Lower lobe of right lung (tissue), 2 donors: ENCODE measurements around the gene PCSK2. TPM values are rescaled to one million over a fixed set of nuclear protein-coding genes. Genes with fewer than 3 reads are reported as not detected.
A peak's percentile ranks its signal among the peaks of the same experiment; 100 is the strongest.

Experiments used
- ATAC-seq, 2 donors: fragments of 200-7000 bp; cut with Tn5 transposase; one replicate each; pipeline ENCODE4 v1.9.1; 2020 to 2022; ENCODE audit warnings: mild to moderate bottlenecking in 2 of 2, moderate library complexity in 2 of 2
- DNase-seq: peaks from one replicate; pipeline ENCODE4 v3.0.0-alpha.2; 2020
- H3K27ac ChIP-seq: fragments of 200-600 bp; one replicate; pipeline ENCODE4 v1.8.0; 2022
- H3K27me3 ChIP-seq: fragments of 200-600 bp; one replicate; pipeline ENCODE4 v1.8.0; 2022; ENCODE audit warnings: low read depth
- H3K36me3 ChIP-seq: fragments of 200-600 bp; one replicate; pipeline ENCODE4 v1.8.0; 2022; ENCODE audit warnings: mild to moderate bottlenecking
- H3K4me1 ChIP-seq: fragments of 200-600 bp; one replicate; pipeline ENCODE4 v1.8.0; 2022
- H3K4me3 ChIP-seq: fragments of 200-600 bp; one replicate; pipeline ENCODE4 v1.8.0; 2022; ENCODE audit warnings: mild to moderate bottlenecking
- H3K9me3 ChIP-seq: fragments of 200-600 bp; one replicate; pipeline ENCODE4 v1.8.0; 2022
- CTCF ChIP-seq: fragments of 200-600 bp; IDR thresholded peaks from one replicate; pipeline ENCODE4 v1.8.0; 2022; ENCODE audit warnings: antibody characterized with exemption, mild to moderate bottlenecking
- intact Hi-C: fragments of 100-400 bp; cut with DNase I; formaldehyde crosslinking; loops from one replicate; pipeline ENCODE4 v1.11.0; 2022
- total RNA-seq: library from RNA; stranded (reverse); fragmentation: NEBNext Ultra II Directional; extraction: Animal tissue kit (Norgen Biotek cat#: 25700); gene quantifications from one replicate; pipeline ENCODE4 v1.2.1, GENCODE V29; 2021
- donor health status: DM: no; HTN: yes; CAD: no; lungs with severe emphysema.

Gene PCSK2
- total RNA-seq, 1 donor from 2014 or later = 38.8 TPM

GRCh38 chr20:17343091-17343490 is 116.3 kb downstream of the PCSK2 start:
- Histone ChIP-seq H3K4me1 (no peaks in the 10 kb centered on the region), H3K27me3 (no peaks in the 10 kb centered on the region), H3K4me3 (no peak overlapping the region), H3K36me3 (no peaks in the 10 kb centered on the region), H3K27ac (no peak overlapping the region), H3K9me3 (no peaks in the 10 kb centered on the region)
- intact Hi-C loops = no loop called here
- DNase-seq (no peak), ATAC-seq (no peak)
- TF ChIP-seq CTCF = no peak

GRCh38 chr20:17343656-17344452 is 117.0 kb downstream of the PCSK2 start:
- TF ChIP-seq CTCF = no peak
- no peak overlapping the region for H3K4me3 ChIP-seq

GRCh38 chr20:17344790-17345189 is 118.0 kb downstream of the PCSK2 start:
- H3K4me1 ChIP-seq = no peaks in the 10 kb centered on the region
- ATAC-seq (no peak), DNase-seq (no peak)
- H3K4me3 ChIP-seq = no peak overlapping the region
- H3K27ac ChIP-seq = no peak overlapping the region
- H3K27me3 ChIP-seq = no peaks in the 10 kb centered on the region
- intact Hi-C loops = no loop called here
- no peak for TF ChIP-seq CTCF
- no peaks in the 10 kb centered on the region for H3K36me3 ChIP-seq
- no peaks in the 10 kb centered on the region for H3K9me3 ChIP-seq

More at GRCh38 chr20:17343656-17344452, 117.0 kb downstream of the PCSK2 start:
- no peak for DNase-seq
- Histone ChIP-seq H3K27ac (no peak overlapping the region), H3K9me3 (no peaks in the 10 kb centered on the region), H3K27me3 (no peaks in the 10 kb centered on the region), H3K4me1 (no peaks in the 10 kb centered on the region), H3K36me3 (no peaks in the 10 kb centered on the region)
- ATAC-seq = peak; percentile 53 to 73
- intact Hi-C loops = no loop called here

- no peak for ATAC-seq
- Histone ChIP-seq H3K27ac (no peak overlapping the region), H3K4me3 (no peak overlapping the region), H3K9me3 (no peaks in the 10 kb centered on the region), H3K36me3 (no peaks in the 10 kb centered on the region), H3K27me3 (no peaks in the 10 kb centered on the region), H3K4me1 (no peaks in the 10 kb centered on the region)
- TF ChIP-seq CTCF = no peak
- no peak for DNase-seq
- intact Hi-C loops = no loop called here
Observed at GRCh38 chr20:17345321-17345720, 118.5 kb downstream of the PCSK2 start.

GRCh38 chr20:17350321-17350720 is 123.5 kb downstream of the PCSK2 start:
- intact Hi-C loops = no loop called here
- Histone ChIP-seq H3K4me3 (no peak overlapping the region), H3K27ac (no peak overlapping the region), H3K4me1 (no peaks in the 10 kb centered on the region), H3K9me3 (no peaks in the 10 kb centered on the region), H3K27me3 (no peaks in the 10 kb centered on the region), H3K36me3 (no peaks in the 10 kb centered on the region)
- no peak for TF ChIP-seq CTCF
- ATAC-seq (no peak), DNase-seq (no peak)
